ENCODE measurements around the gene THADA. TPM values are rescaled to one million over a fixed set of nuclear protein-coding genes. Genes with fewer than 3 reads are reported as not detected.

THADA gene
- total RNA-seq, 3 donors from 2014 or later: 50.3 to 60.4 (median 57.0) TPM

DNA sequence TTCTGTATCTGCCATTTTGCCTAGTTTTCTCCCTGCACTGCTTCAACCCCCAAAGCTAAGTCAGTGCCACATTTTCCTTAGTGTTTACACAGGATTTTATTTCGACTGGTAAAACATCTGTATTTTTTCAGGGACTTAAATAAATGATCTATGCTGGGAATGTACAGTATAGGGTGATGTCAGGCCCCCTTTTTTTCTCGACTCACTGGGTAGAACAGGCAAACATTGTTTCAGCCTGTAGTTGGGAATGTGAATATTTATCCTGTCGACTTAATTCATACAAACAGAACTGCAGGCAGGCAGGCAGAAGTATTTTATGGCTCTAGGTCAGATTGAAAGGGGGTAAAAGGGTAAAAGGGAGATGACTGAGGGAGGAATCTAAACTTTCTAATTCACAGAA, 245.9 kb downstream of the THADA start:
- peaks cover 29% of the 10 kb centered on the region for H3K36me3 Mint-ChIP-seq (ENCODE audit: insufficient read depth)
- ATAC-seq (no peak), DNase-seq (no peak)
- H3K27me3 Mint-ChIP-seq (ENCODE audit: low read depth): no peaks in the 10 kb centered on the region
- no peaks in the 10 kb centered on the region for H3K9me3 Mint-ChIP-seq
- H3K4me1 Mint-ChIP-seq (ENCODE audit: low read depth): no peaks in the 10 kb centered on the region
- H3K4me3 Mint-ChIP-seq: no peak overlapping the region

DNA sequence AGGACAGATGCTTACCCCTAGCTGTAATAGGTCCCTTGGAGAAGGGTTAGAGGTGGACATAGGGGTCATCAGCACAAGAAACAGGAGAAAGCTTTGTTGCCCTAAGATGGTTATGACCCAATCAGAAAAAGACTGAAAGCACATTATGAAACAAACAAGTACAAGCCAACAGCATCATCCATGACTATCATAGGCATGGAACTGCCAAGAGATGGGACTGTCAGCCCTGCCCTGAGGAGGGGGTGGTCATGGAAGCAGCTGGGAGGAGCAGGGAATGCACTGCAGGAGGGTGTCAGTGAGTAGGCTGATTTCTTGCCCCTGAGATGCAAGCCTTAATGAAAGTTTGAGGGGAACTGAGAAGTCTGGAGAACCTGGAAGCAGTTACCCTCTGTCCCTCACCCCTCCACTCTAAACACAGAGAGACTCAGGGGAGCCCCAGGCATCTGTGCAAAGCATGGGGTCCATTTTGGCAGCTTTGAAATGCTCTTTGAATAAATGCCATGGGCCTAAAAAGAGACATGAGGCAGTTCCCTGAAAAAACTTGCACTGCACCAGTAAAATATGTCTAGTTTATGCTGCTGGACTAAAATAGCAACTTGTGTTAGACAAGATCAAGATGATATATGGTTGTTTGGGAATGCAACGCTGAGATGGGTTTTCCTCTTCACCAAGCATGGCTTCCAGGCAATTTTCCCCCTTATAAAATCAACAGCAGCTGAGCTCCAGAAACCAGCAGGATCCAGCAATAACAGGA, 246.8 kb downstream of the THADA start:
- H3K36me3 Mint-ChIP-seq (ENCODE audit: insufficient read depth): peaks cover 29% of the 10 kb centered on the region
- no peak for ATAC-seq

DNA sequence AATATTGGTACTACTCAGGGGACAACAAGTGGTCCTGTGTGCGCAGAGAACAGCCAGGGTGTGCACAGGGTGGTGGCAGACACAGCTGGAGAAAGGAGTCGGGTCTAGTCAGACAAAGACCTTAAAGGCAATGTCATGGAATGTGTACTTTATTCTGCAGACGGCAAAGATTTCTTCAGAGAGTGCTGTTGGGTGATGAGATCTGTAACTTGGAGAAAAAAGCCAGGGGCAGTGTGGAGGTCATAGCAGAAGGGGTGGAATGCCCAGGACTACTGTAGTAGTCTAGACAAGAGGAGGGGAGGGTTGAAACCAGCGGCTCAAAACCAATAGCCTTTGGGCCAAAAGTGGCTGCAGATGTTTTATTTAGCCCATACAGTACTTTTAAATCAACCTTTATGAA, 248.1 kb downstream of the THADA start:
- no peaks in the 10 kb centered on the region for H3K9me3 Mint-ChIP-seq
- ATAC-seq: no peak
- DNase-seq: no peak
- peaks cover 38% of the 10 kb centered on the region for H3K36me3 Mint-ChIP-seq (ENCODE audit: insufficient read depth)
- no peaks in the 10 kb centered on the region for H3K4me1 Mint-ChIP-seq (ENCODE audit: low read depth)
- H3K27me3 Mint-ChIP-seq (ENCODE audit: low read depth): no peaks in the 10 kb centered on the region
- no peak overlapping the region for H3K4me3 Mint-ChIP-seq

More for the DNA sequence above, 246.8 kb downstream of the THADA start:
- Mint-ChIP-seq H3K4me1 (ENCODE audit: low read depth) (no peaks in the 10 kb centered on the region), H3K27me3 (ENCODE audit: low read depth) (no peaks in the 10 kb centered on the region), H3K4me3 (no peak overlapping the region), H3K9me3 (no peaks in the 10 kb centered on the region)
- DNase-seq: no peak

DNA sequence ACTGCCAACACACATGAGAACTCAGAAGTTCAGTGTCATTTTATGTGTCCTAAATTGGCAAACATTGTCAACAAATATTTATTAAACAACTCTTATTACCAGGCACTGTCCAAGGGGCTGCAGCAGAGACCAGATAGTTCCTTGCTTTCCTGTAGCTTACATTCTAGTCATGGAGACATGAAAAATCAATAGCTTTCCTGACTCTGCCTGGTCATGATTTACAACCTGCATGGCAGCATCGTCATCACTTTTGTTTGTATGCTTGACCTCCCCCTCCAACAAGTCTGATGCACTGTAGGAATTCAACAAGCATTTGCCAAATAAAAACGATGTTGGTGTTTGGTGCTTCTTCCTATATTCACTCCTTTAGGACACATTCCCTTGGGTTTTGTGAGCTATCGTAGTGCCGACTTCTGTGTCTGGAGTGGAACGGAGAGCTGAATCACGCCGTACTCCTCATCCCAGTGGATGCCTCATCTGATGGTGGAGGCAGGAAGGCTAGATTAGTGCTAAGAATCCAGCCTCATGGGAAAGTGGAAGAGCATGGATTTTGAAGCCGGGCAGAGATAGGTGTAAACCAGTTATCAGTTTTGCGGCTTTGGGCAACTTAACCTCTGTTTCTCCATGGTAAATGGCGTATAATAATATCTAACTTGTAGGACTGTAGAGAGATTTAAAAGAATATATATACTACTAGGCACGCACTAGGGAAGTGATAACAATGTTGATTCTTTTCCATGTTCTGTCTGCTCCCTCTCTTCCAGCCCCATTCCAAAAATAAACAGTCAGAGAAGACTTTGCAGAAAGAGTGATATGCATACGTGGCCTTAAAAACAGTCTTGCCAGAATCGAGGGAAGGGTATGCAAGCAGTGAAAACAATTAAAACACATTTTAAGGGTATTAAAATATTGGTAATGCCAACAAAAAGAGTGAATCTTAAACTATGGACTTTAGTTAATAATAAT, 249.0 kb downstream of the THADA start:
- no peak for DNase-seq
- H3K27me3 Mint-ChIP-seq (ENCODE audit: low read depth): no peaks in the 10 kb centered on the region
- H3K9me3 Mint-ChIP-seq: no peaks in the 10 kb centered on the region
- ATAC-seq: no peak
- H3K36me3 Mint-ChIP-seq (ENCODE audit: insufficient read depth): peaks cover 43% of the 10 kb centered on the region
- no peaks in the 10 kb centered on the region for H3K4me1 Mint-ChIP-seq (ENCODE audit: low read depth)
- no peak overlapping the region for H3K4me3 Mint-ChIP-seq

DNA sequence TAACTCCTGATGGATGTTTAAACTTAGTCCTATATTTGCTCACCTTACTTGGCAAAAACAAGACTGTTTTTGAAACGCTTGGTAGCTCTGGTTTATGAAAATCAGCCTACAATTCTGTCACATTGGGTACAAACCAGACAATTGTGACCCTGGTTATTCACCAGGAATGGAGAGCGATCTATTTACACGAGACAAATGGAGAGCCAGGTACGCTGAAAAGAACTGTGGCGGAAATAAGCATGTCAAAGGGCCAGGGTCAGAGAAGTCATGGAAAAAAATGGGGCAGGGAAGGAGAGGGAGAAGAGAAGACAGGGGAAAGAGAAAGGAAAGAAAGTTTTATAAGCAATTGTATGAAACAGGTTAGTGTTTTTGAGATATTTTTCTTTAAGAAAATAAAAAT, 250.0 kb downstream of the THADA start:
- H3K36me3 Mint-ChIP-seq (ENCODE audit: insufficient read depth): peaks cover 47% of the 10 kb centered on the region

DNA sequence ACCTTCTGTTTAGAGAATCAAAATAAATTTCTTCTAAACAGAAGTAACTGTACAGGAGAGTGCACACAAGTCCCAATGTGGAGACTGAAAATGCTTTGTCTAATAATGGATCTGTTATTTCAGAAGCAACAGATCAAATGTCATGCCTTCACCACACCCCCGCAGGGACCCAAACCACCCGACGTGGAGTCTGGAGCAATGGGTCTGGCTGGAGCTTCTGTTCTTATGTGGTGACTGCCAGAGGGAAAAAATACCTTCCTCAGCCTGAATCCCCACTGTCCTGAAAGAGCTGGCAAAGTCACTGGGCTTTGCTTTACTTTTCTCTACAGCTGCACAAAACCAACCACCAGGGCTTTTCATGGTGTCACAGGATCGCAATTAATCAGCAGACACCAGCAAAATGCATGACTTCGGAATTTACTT, 250.4 kb downstream of the THADA start:
- Mint-ChIP-seq H3K27me3 (ENCODE audit: low read depth) (no peaks in the 10 kb centered on the region), H3K4me1 (ENCODE audit: low read depth) (no peaks in the 10 kb centered on the region), H3K36me3 (ENCODE audit: insufficient read depth) (peaks cover 50% of the 10 kb centered on the region), H3K9me3 (no peaks in the 10 kb centered on the region), H3K4me3 (no peak overlapping the region)
- no peak for DNase-seq
- ATAC-seq: no peak

More for the DNA sequence above, 250.0 kb downstream of the THADA start:
- ATAC-seq (no peak), DNase-seq (no peak)
- Mint-ChIP-seq H3K4me3 (no peak overlapping the region), H3K4me1 (ENCODE audit: low read depth) (no peaks in the 10 kb centered on the region), H3K9me3 (no peaks in the 10 kb centered on the region), H3K27me3 (ENCODE audit: low read depth) (no peaks in the 10 kb centered on the region)

DNA sequence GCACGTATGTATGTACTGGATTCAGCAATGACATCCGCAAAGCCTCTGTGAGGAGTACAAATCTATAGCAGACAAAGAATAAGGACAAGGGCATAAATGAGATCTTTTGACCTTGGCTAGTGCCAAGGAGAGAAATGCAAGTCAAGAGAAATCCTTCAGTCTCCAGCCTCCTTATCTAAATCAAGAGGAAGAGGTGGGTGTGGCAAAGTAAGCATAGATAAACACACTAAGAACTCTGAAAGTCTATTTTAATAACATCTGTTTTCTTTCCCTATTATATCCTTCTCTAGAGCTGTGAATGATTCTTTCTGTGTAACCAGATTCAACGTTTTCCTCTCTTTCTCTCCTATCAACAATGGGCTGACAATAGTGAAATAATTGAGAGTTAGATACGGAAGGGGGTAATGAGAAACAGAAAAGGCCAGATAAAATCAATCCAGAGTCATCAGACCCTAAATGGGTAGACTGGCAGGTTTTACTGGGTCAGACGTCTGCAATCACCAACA, 250.9 kb downstream of the THADA start:
- Mint-ChIP-seq H3K9me3 (no peaks in the 10 kb centered on the region), H3K4me3 (no peak overlapping the region), H3K36me3 (ENCODE audit: insufficient read depth) (peaks cover 52% of the 10 kb centered on the region), H3K27me3 (ENCODE audit: low read depth) (no peaks in the 10 kb centered on the region), H3K4me1 (ENCODE audit: low read depth) (no peaks in the 10 kb centered on the region)
- DNase-seq (no peak), ATAC-seq (no peak)

DNA sequence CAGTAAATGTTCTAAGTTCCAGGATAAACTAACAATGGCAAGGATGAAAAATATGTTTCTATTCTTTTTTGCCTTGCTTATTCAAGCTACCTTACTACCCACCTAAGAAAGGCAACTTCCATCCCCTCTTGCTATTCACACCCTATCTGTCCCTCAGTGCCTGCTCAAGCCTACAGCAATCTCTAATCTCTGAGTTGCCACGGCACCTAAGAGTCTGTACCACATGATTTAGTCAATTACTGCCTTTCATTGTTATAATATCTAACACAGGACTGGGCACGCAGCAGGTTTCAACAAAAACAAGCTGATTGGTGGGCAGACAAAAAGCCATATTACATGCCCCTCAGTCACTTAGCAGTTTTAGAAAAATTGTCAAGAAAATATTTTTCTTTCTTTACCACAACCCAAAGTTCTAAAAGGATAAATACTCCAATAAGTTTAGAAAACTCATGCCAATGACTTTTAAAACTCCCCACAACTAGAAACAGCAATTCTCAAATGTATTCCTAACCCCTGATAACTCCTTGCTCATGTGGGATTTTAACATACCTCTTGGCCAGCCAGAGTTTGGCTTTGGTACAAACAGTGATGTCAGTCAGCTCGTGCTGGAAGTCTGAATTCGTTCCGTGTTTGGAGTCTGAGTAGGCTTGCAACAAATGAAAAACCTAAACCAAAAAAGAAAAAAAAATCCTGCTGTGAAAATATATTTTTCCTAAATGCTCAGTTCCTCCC, 252.1 kb downstream of the THADA start:
- DNase-seq (no peak), ATAC-seq (no peak)
- Mint-ChIP-seq H3K4me1 (ENCODE audit: low read depth) (no peaks in the 10 kb centered on the region), H3K27me3 (ENCODE audit: low read depth) (no peaks in the 10 kb centered on the region), H3K36me3 (ENCODE audit: insufficient read depth) (peaks cover 57% of the 10 kb centered on the region), H3K9me3 (no peaks in the 10 kb centered on the region), H3K4me3 (no peak overlapping the region)

DNA sequence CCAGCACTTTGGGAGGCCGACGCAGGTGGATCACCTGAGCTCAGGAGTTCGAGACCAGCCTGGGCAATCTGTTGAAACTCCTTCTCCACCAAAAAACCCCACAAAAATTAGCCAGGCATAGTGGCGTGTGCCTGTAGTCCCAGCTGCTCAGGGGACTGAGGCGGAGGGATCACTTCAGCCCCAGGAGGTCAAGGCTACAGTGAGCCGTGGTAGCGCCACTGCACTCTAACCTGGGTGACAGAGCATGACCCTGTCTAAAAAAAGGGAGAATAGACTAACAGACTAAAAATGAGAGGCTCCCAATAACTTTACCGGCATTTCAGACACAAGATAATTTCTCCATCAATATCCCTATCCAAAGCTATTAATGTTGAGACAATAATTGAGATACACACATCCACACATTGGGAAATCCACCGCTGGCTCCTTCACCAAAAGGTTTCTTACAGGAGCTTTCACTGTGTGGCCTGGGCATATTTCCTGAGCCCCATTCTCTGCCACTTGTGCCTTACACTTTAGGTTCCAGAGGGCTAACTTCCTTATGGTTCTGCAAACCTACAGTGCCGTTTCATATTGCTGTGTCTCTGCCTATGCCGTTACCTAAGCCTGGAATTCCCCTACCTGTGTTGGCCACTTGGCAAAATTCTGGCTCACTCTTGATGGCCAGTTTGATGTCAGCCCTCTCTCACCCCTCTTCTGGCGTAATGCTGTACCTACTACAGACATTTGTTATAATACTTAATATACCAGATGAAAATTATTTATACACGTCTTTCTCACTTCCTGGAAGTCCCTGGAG, 253.7 kb downstream of the THADA start:
- H3K4me1 Mint-ChIP-seq (ENCODE audit: low read depth): no peaks in the 10 kb centered on the region
- no peak for DNase-seq
- H3K9me3 Mint-ChIP-seq: no peaks in the 10 kb centered on the region

DNA sequence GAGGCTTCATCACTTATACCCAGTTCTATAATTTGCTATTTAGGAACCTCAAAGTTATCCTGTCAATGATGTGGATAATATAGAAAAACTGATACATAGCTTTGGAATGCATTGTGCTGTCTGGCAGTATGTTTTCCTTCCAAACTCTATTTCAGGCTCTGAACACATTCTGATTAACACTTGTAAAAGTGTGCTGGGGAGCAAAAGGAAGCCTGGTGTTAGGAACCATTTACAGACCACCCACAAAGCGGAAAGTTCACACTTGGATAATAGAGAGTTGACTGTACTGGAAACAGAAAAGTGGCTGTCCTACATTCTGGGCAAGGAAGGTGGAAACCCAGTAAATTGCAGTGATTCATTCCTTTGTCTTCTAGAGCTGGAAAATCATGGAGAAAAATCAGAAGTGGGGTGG, 254.9 kb downstream of the THADA start:
- H3K4me1 Mint-ChIP-seq (ENCODE audit: low read depth): no peaks in the 10 kb centered on the region
- peaks cover 53% of the 10 kb centered on the region for H3K36me3 Mint-ChIP-seq (ENCODE audit: insufficient read depth)
- no peak overlapping the region for H3K4me3 Mint-ChIP-seq
- DNase-seq: no peak
- no peak for ATAC-seq
- H3K27me3 Mint-ChIP-seq (ENCODE audit: low read depth): no peaks in the 10 kb centered on the region
- no peaks in the 10 kb centered on the region for H3K9me3 Mint-ChIP-seq

More for the DNA sequence above, 253.7 kb downstream of the THADA start:
- Mint-ChIP-seq H3K27me3 (ENCODE audit: low read depth) (no peaks in the 10 kb centered on the region), H3K4me3 (no peak overlapping the region), H3K36me3 (ENCODE audit: insufficient read depth) (peaks cover 55% of the 10 kb centered on the region)
- ATAC-seq: no peak

DNA sequence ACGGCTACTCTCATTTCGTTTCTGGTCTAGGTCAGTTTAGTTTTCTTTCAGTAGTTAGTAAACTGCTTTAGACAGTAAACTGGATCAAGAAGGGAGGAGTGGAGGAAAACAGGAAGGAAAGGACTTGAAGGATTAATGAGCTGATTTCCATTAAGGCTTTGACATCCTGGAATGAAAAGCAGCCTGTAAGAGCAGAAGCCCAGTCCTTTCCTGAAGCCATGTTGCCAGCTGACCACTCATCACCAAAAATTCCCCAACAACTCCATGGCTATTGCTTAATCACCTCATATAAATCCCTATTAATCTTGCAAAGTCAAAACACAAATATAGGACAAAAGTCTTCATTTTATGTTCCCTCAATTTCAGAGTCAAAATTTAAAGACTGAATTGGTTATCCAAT, 255.8 kb downstream of the THADA start:
- Mint-ChIP-seq H3K4me1 (ENCODE audit: low read depth) (no peaks in the 10 kb centered on the region), H3K36me3 (ENCODE audit: insufficient read depth) (peaks cover 54% of the 10 kb centered on the region), H3K27me3 (ENCODE audit: low read depth) (no peaks in the 10 kb centered on the region), H3K9me3 (no peaks in the 10 kb centered on the region), H3K4me3 (no peak overlapping the region)
- DNase-seq (no peak), ATAC-seq (no peak)

DNA sequence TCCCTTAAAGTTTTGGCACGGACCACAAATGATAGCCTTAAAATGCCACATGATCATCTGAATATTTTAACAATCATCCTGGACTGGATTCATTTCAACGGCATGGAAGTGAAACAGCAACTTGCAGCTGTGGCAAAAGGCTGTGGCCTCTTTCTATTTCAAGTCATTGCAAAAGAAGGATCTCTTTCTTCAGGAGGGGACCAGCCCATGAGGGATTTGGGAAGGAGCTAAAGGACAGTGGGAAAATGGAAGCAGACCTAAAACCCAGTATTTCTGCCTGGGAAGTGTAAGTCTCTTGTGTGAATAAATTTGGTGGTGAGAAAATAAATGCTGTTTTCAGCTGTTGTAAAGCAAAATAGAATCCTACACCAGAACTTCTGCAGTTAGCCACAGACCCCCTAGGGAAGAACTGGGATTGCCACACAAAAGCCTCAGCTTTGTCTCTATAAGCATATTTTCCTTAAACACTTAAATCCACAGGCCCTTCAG, 262.1 kb downstream of the THADA start:
- H3K4me1 Mint-ChIP-seq (ENCODE audit: low read depth): no peaks in the 10 kb centered on the region
- ATAC-seq: no peak
- no peaks in the 10 kb centered on the region for H3K9me3 Mint-ChIP-seq
- H3K36me3 Mint-ChIP-seq (ENCODE audit: insufficient read depth): peaks cover 36% of the 10 kb centered on the region
- no peak for DNase-seq
- H3K4me3 Mint-ChIP-seq: no peak overlapping the region
- H3K27me3 Mint-ChIP-seq (ENCODE audit: low read depth): no peaks in the 10 kb centered on the region

DNA sequence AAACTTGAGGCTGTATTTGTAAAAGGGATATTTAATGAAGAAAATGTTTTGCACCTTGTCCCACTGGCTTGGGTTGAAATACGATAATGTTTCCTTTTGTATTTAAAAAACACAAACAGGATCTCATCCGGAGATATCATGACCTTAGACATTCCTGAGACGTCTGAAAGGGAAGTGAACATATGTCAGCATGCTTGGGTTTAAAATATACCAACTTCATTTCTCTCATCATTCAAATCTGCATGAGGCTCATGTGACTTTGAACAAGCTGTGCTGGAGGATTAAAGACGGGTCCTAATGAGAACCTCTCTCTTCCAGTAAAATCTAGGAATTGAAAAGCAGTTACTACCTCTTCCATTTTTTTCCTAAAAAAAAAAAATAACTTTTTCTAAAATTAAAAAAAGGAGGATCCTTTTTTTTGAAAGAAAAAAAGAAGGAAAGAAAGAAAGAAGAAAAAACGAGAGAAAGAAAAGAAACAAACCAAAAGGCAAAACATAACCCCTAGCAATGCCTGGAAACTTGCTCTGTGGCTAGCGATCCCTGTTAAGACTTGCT, 262.7 kb downstream of the THADA start:
- ATAC-seq (no peak), DNase-seq (no peak)
- H3K27me3 Mint-ChIP-seq (ENCODE audit: low read depth): no peaks in the 10 kb centered on the region
- H3K36me3 Mint-ChIP-seq (ENCODE audit: insufficient read depth): peaks cover 36% of the 10 kb centered on the region
- no peaks in the 10 kb centered on the region for H3K4me1 Mint-ChIP-seq (ENCODE audit: low read depth)
- H3K4me3 Mint-ChIP-seq: no peak overlapping the region
- no peaks in the 10 kb centered on the region for H3K9me3 Mint-ChIP-seq

All from activated T-cell treated with anti-CD3 and anti-CD28 coated beads, Interleukin-2, amount 50 U/mL, for 4 hours (primary cell).